DND-41 (cell line): Measurements from ENCODE around the gene LMO1.

Experiments
- EZH2 ChIP-seq: IDR thresholded peaks from 3 replicates; pipeline ENCODE4 v1.6.1; 2012; ENCODE audit warnings: borderline replicate concordance, low read depth, mild to moderate bottlenecking, moderate library complexity, low read length, inconsistent platforms; ENCODE audit not compliant: severe bottlenecking
- TF ChIP-seq, protein P1 (sequence below): IDR thresholded peaks from 2 replicates; pipeline ENCODE4 v1.5.1; 2012; ENCODE audit warnings: borderline replicate concordance, low read length, moderate library complexity, mild to moderate bottlenecking; ENCODE audit not compliant: poor library complexity, severe bottlenecking; ENCODE audit errors: extremely low read depth

DNA sequence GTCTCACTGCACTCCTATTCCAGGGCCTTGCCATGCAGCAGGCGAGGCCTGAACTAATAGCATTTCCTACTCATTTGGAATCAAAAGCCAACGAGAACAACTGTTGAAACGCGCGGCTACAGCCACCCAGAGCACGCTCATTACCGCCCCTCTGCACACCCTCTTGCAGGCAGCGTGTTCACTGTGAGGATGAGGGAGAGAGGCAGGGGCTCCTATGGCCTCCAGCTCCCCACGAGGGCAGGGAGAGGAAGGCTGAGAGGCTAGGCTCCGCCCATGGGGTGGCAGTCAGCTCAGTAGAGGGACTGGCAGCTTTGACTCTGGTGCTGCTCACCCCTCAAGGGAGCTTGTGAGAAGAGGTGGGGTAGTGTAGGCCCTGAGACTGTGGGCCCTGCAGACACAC is 26.2 kb downstream of the LMO1 start:
- TF ChIP-seq, protein P1, sequence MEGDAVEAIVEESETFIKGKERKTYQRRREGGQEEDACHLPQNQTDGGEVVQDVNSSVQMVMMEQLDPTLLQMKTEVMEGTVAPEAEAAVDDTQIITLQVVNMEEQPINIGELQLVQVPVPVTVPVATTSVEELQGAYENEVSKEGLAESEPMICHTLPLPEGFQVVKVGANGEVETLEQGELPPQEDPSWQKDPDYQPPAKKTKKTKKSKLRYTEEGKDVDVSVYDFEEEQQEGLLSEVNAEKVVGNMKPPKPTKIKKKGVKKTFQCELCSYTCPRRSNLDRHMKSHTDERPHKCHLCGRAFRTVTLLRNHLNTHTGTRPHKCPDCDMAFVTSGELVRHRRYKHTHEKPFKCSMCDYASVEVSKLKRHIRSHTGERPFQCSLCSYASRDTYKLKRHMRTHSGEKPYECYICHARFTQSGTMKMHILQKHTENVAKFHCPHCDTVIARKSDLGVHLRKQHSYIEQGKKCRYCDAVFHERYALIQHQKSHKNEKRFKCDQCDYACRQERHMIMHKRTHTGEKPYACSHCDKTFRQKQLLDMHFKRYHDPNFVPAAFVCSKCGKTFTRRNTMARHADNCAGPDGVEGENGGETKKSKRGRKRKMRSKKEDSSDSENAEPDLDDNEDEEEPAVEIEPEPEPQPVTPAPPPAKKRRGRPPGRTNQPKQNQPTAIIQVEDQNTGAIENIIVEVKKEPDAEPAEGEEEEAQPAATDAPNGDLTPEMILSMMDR: no peak
- TF ChIP-seq EZH2: no peak
